ENCODE results near the gene PDCD6IP.

The PDCD6IP gene

DNA sequence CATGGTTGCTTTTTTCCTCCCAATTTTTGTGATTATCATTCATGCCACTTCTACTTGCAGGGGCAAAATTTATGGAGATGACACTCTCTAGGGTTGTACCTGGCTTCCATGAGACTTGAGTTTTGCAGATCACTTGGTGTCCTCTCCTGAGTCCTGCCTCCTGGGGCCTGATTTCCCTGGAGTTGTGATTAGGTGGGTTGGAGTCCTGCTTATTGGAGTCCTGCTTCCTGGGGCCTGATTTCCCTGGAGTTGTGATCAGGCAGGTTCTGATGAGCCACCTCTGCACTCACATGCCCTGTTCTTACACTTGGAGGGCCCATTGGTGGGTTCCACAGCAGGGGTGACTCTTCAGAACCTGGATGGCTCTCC lies 102.0 kb downstream of the PDCD6IP start:
- Histone ChIP-seq H3K4me3 (ENCODE audit: low read depth in 1 of 2, low read length in 2 of 2) (no peak overlapping the region), H3K4me1 (ENCODE audit: control insufficient read depth in 1 of 2, insufficient read depth in 2 of 2, low read length in 2 of 2) (no peaks in the 10 kb centered on the region), H3K9me3 (ENCODE audit: control insufficient read depth in 1 of 2, low read length in 2 of 2) (no peaks in the 10 kb centered on the region), H3K27ac (ENCODE audit: low read length) (no peak overlapping the region), H3K27me3 (ENCODE audit: low read depth, low read length) (no peaks in the 10 kb centered on the region), H3K36me3 (ENCODE audit: control insufficient read depth in 1 of 2, insufficient read depth in 2 of 2, low read length in 2 of 2) (no peaks in the 10 kb centered on the region)

DNA sequence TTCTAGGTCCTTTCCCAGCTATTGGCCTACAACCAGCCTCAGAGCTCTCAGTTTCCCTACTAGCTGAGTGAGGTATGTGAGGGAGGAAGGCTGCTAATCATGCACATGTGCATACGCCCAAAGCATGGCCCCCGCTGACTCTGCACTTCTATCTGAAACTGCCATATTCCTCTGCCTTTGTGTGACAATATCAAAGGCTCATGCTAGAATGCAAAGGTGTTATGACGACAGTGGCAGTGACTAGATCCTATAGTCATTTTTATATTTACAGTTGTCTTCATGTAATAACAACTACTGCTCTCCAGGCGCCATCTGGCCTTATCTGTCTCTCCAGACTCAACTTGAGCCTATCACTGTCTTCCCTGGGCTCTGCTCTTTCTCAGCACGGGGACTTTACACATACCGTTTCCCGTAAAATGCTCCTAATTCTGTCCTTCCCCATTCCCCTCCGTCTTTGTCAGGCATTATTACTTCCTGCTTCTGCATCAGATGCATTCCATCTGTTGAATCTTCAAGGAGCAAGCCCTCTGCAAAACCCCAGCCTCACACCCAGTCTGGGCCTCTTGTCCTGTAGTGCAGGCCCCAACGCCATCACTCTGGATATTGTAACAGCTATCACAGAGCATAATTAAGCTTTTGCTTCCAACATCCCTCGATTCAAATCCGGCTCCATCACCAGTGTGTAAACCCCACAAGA lies 102.5 kb downstream of the PDCD6IP start:
- H3K4me3 ChIP-seq (ENCODE audit: low read depth in 1 of 2, low read length in 2 of 2), result no peak overlapping the region
- H3K9me3 ChIP-seq (ENCODE audit: control insufficient read depth in 1 of 2, low read length in 2 of 2), result no peaks in the 10 kb centered on the region
- no peak overlapping the region for H3K27ac ChIP-seq (ENCODE audit: low read length)
- H3K36me3 ChIP-seq (ENCODE audit: control insufficient read depth in 1 of 2, insufficient read depth in 2 of 2, low read length in 2 of 2), result no peaks in the 10 kb centered on the region
- no peaks in the 10 kb centered on the region for H3K27me3 ChIP-seq (ENCODE audit: low read depth, low read length)
- no peaks in the 10 kb centered on the region for H3K4me1 ChIP-seq (ENCODE audit: control insufficient read depth in 1 of 2, insufficient read depth in 2 of 2, low read length in 2 of 2)

DNA sequence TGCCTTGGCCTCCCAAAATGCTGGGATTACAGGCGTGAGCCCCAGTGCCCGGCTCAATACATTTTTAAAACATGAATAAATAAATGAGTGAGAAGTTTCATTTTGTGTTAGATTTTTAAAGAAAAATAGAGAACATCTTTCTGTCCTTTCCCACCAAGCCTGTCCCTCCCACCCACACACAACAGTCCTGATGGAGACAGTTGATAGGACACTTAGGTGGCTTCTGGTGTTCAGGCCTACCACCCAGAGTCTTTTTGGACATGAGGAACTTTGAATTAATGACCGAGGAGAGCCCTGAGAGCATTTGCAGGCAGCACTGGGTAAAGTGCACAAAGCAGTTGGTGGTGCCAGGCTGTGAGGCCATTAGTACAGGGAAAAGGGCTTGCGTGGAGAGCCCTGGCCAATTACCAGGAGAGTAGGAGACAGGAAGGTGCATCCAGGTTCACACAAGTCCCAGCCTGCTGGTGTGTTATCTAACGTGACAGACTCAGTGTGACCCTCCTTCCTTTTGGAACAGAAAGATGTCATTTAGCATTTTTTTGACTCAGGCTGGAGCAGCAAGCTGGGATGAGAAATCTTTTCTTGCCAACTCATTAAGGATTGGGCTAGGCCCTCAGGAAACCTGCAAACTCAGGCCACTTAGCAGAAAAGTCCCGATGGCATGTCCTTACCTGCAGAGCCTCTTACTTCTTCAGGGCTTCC lies 103.6 kb downstream of the PDCD6IP start:
- Histone ChIP-seq H3K4me3 (ENCODE audit: low read depth in 1 of 2, low read length in 2 of 2) (no peak overlapping the region), H3K36me3 (ENCODE audit: control insufficient read depth in 1 of 2, insufficient read depth in 2 of 2, low read length in 2 of 2) (no peaks in the 10 kb centered on the region), H3K9me3 (ENCODE audit: control insufficient read depth in 1 of 2, low read length in 2 of 2) (no peaks in the 10 kb centered on the region), H3K27ac (ENCODE audit: low read length) (no peak overlapping the region), H3K4me1 (ENCODE audit: control insufficient read depth in 1 of 2, insufficient read depth in 2 of 2, low read length in 2 of 2) (no peaks in the 10 kb centered on the region), H3K27me3 (ENCODE audit: low read depth, low read length) (no peaks in the 10 kb centered on the region)

DNA sequence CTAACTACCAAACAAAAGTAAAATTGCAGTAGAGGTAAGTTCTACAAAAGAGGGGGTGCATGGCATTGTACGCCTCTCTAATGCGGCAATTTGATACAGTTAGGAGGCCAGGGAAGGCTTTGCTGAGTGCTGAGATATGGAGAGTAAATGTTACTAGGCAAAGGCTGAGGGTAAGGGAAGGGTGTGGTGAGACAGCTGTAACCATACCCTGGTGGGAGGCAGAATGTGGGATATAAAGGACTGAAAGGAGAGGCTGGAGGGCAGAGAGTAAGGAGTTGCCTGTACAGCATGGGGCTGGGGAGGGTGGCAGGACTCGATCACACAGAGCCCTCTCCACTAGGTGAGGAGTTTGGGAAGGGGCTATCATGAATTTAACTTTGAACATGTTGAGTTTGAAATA lies 106.3 kb downstream of the PDCD6IP start:
- no peak overlapping the region for H3K27ac ChIP-seq (ENCODE audit: low read length)
- H3K4me1 ChIP-seq (ENCODE audit: control insufficient read depth in 1 of 2, insufficient read depth in 2 of 2, low read length in 2 of 2), result no peaks in the 10 kb centered on the region
- H3K27me3 ChIP-seq (ENCODE audit: low read depth, low read length), result no peaks in the 10 kb centered on the region

DNA sequence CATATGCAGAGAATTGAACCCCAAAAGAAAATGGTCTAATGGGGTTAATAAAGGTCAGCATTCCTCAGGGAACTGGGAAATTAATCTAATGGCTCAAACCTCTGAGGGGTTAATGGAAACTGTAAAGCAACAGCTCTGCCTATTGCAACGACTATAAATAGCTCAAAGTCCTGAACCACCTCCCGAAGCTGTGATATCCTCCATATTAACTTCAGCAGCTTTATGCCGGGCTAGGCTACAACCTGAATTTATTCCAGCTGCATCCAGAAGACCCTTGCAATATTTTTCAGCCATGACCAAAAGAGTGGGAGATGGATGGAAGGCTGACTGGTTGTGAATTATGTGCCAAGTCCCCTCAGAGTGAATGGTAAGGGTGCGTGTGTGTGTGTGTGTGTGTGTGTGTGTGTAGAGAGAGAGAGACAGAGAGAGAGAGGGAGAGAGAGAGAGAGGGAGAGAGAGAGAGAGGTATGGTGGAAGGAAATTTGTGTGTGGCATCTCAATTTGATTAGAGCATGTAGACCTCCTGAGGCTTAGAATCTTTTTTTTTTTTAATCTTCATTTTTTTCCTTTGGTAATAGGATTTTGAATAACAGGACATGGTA lies 109.9 kb downstream of the PDCD6IP start:
- Histone ChIP-seq H3K27me3 (ENCODE audit: low read depth, low read length) (no peaks in the 10 kb centered on the region), H3K4me1 (ENCODE audit: control insufficient read depth in 1 of 2, insufficient read depth in 2 of 2, low read length in 2 of 2) (no peaks in the 10 kb centered on the region), H3K36me3 (ENCODE audit: control insufficient read depth in 1 of 2, insufficient read depth in 2 of 2, low read length in 2 of 2) (no peaks in the 10 kb centered on the region), H3K27ac (ENCODE audit: low read length) (no peak overlapping the region), H3K9me3 (ENCODE audit: control insufficient read depth in 1 of 2, low read length in 2 of 2) (no peaks in the 10 kb centered on the region), H3K4me3 (ENCODE audit: low read depth in 1 of 2, low read length in 2 of 2) (no peak overlapping the region)

More for the DNA sequence above, 106.3 kb downstream of the PDCD6IP start:
- Histone ChIP-seq H3K9me3 (ENCODE audit: control insufficient read depth in 1 of 2, low read length in 2 of 2) (no peaks in the 10 kb centered on the region), H3K36me3 (ENCODE audit: control insufficient read depth in 1 of 2, insufficient read depth in 2 of 2, low read length in 2 of 2) (no peaks in the 10 kb centered on the region), H3K4me3 (ENCODE audit: low read depth in 1 of 2, low read length in 2 of 2) (no peak overlapping the region)

DNA sequence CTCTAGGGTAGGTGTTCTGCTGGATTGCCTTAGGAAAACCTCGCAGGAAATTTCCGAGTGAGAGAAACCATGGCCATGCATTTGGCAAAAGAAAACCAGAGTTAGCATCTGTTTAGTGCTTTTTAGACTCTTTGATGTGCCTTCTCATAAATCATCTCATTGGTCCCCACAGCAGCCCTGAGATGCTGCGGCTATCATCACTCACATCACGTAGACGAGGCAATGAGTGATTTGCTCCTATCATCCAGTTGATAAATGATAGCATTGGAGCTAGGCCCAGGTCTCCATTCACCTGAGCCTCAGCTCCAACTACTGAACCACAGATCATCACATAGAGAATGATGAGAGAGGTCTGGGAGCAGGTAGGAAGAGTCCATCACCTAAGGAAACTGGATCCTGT lies 111.1 kb downstream of the PDCD6IP start:
- Histone ChIP-seq H3K9me3 (ENCODE audit: control insufficient read depth in 1 of 2, low read length in 2 of 2) (no peaks in the 10 kb centered on the region), H3K27ac (ENCODE audit: low read length) (no peak overlapping the region)

DNA sequence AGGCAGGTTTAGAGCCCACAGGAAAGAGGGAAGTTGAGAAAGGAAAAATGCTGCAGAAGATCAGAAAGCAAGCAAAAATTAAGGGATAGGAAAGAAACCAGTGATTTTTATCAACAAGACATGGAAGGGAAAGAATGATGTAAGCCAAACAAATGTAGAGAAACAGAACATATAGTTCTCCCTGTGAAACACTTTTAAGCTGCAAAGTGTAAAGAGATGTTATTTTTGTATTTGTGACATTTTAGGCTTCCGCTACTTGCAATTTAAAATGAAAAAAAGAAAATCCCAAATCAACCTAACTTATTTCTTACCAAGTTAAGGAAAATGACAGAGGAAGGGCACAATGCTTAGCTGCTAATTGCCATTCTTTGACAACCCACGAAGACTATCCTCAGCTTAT lies 111.6 kb downstream of the PDCD6IP start:
- Histone ChIP-seq H3K36me3 (ENCODE audit: control insufficient read depth in 1 of 2, insufficient read depth in 2 of 2, low read length in 2 of 2) (no peaks in the 10 kb centered on the region), H3K4me3 (ENCODE audit: low read depth in 1 of 2, low read length in 2 of 2) (no peak overlapping the region), H3K27ac (ENCODE audit: low read length) (no peak overlapping the region), H3K4me1 (ENCODE audit: control insufficient read depth in 1 of 2, insufficient read depth in 2 of 2, low read length in 2 of 2) (no peaks in the 10 kb centered on the region), H3K9me3 (ENCODE audit: control insufficient read depth in 1 of 2, low read length in 2 of 2) (no peaks in the 10 kb centered on the region), H3K27me3 (ENCODE audit: low read depth, low read length) (no peaks in the 10 kb centered on the region)

More for the DNA sequence above, 111.1 kb downstream of the PDCD6IP start:
- Histone ChIP-seq H3K4me3 (ENCODE audit: low read depth in 1 of 2, low read length in 2 of 2) (no peak overlapping the region), H3K4me1 (ENCODE audit: control insufficient read depth in 1 of 2, insufficient read depth in 2 of 2, low read length in 2 of 2) (no peaks in the 10 kb centered on the region), H3K27me3 (ENCODE audit: low read depth, low read length) (no peaks in the 10 kb centered on the region), H3K36me3 (ENCODE audit: control insufficient read depth in 1 of 2, insufficient read depth in 2 of 2, low read length in 2 of 2) (no peaks in the 10 kb centered on the region)

DNA sequence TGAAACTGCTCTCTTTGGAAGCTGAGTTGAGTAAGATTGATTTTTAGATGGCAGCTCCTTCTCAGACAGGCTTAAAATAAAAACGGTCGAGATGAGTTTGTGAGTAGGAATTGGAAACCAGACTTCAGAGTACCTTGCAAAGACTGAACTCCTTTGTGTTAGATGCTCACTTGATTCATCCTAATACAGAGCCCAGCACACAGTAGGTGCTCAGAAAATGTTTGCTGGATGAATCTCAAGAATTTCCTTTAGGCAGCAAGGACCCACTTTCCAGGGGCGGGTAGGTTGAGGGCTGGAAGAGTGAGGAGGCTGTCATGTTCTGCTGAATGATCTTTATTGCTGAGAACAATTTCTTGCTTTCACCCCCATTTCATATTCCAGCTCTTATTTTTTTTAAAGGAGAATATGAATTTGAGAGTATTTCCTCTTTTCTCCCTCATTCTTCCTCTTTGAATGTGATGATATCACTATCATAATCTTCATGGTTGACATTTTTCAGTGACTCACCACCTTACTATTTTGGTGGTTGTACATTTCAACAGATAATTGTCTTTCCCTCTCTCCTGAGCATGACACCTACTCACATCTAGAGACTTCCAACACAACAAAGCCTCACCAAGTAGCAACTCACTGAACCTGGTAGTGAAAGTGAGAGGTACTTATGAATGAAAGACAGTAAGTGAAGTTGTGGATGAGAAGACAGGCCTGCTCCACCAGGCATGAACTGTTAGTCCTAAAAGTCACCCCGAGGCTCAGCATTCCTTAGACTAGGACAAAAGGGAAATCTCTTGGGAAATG lies 113.3 kb downstream of the PDCD6IP start:
- Histone ChIP-seq H3K27me3 (ENCODE audit: low read depth, low read length) (no peaks in the 10 kb centered on the region), H3K4me3 (ENCODE audit: low read depth in 1 of 2, low read length in 2 of 2) (no peak overlapping the region), H3K4me1 (ENCODE audit: control insufficient read depth in 1 of 2, insufficient read depth in 2 of 2, low read length in 2 of 2) (no peaks in the 10 kb centered on the region), H3K9me3 (ENCODE audit: control insufficient read depth in 1 of 2, low read length in 2 of 2) (no peaks in the 10 kb centered on the region), H3K27ac (ENCODE audit: low read length) (no peak overlapping the region), H3K36me3 (ENCODE audit: control insufficient read depth in 1 of 2, insufficient read depth in 2 of 2, low read length in 2 of 2) (no peaks in the 10 kb centered on the region)

DNA sequence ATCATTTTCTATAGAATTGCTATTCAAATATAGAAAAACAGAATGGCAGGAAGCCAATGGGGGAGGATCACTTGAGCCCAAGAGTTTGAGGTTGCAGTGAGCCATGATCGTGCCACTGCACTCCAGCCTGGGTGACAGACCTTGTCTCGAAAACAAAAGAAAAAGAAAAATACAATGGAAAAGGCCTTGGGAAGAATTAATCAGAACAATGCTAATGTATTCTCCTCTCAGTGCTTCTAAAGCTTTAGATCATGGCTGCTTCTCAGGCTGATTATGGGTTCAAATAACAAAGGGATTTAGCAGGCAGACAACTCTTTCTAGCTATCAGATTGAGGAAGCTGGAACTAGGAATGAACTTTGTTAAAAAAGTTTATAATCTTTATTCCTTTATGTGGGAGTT lies 115.8 kb downstream of the PDCD6IP start:
- Histone ChIP-seq H3K36me3 (ENCODE audit: control insufficient read depth in 1 of 2, insufficient read depth in 2 of 2, low read length in 2 of 2) (no peaks in the 10 kb centered on the region), H3K27ac (ENCODE audit: low read length) (no peak overlapping the region), H3K9me3 (ENCODE audit: control insufficient read depth in 1 of 2, low read length in 2 of 2) (no peaks in the 10 kb centered on the region), H3K27me3 (ENCODE audit: low read depth, low read length) (no peaks in the 10 kb centered on the region), H3K4me1 (ENCODE audit: control insufficient read depth in 1 of 2, insufficient read depth in 2 of 2, low read length in 2 of 2) (no peaks in the 10 kb centered on the region), H3K4me3 (ENCODE audit: low read depth in 1 of 2, low read length in 2 of 2) (no peak overlapping the region)

DNA sequence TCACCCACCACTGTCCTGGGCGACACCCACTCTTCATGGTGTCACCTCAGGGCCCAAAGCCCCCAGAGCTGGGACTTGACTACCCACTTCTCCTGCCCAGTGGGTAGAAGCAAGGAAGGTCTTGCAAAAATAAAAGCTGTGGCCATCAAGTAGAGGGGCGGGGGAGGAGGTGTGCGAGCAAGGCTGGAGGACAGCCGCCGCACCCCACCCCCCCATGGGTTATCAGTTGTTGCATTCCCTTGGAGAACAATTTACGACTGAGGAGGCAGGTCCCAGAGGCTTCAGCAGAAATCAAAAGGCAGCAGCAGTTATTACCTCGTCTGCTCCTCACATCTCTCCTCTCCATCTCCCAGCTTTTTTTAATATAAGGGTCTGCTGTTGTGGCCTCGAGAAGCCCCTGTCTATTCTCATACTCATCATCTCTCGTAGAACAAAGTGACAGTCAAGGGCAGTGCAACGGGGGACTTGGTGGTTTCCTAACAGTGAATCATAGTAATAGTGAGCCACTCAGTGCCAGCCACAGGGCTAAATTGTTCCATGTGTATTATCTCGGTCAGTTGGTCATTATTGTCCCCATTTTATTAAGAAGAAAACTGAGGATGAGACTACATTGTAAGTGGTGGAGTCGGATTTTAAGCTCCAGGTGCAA lies 116.4 kb downstream of the PDCD6IP start:
- H3K4me3 ChIP-seq (ENCODE audit: low read depth in 1 of 2, low read length in 2 of 2), result no peak overlapping the region
- H3K36me3 ChIP-seq (ENCODE audit: control insufficient read depth in 1 of 2, insufficient read depth in 2 of 2, low read length in 2 of 2), result no peaks in the 10 kb centered on the region
- no peaks in the 10 kb centered on the region for H3K9me3 ChIP-seq (ENCODE audit: control insufficient read depth in 1 of 2, low read length in 2 of 2)

More for the DNA sequence above, 116.4 kb downstream of the PDCD6IP start:
- Histone ChIP-seq H3K27ac (ENCODE audit: low read length) (no peak overlapping the region), H3K4me1 (ENCODE audit: control insufficient read depth in 1 of 2, insufficient read depth in 2 of 2, low read length in 2 of 2) (no peaks in the 10 kb centered on the region), H3K27me3 (ENCODE audit: low read depth, low read length) (no peaks in the 10 kb centered on the region)

All from muscle layer of duodenum (tissue), 2 donors.